Measurements from ENCODE around the gene ZBTB40.

Gene ZBTB40

DNA sequence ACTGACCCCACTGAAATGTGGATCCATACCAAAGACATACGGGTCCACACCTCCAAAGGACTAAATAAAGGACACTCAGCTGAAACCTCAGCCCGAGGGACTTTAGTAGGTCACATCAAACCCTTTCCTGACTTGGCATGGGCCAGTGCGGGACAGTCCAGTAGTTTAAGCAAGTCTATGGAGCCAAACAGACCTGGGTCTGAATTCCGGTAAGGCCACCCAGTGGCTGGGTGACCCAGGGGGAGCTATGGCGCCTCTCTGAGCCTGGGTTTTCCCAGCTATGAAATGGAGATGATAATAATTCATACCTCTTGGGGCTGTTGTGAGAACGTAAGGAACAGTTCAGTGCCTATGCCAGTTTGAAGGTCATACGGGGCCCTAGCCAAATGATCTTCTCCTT lies 36.2 kb upstream of the ZBTB40 start:
- no peak for DNase-seq (ENCODE audit: low read depth)
- TF ChIP-seq, protein P1, sequence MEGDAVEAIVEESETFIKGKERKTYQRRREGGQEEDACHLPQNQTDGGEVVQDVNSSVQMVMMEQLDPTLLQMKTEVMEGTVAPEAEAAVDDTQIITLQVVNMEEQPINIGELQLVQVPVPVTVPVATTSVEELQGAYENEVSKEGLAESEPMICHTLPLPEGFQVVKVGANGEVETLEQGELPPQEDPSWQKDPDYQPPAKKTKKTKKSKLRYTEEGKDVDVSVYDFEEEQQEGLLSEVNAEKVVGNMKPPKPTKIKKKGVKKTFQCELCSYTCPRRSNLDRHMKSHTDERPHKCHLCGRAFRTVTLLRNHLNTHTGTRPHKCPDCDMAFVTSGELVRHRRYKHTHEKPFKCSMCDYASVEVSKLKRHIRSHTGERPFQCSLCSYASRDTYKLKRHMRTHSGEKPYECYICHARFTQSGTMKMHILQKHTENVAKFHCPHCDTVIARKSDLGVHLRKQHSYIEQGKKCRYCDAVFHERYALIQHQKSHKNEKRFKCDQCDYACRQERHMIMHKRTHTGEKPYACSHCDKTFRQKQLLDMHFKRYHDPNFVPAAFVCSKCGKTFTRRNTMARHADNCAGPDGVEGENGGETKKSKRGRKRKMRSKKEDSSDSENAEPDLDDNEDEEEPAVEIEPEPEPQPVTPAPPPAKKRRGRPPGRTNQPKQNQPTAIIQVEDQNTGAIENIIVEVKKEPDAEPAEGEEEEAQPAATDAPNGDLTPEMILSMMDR (IDR thresholded peaks at IDR 0.05; ENCODE audit: low read depth, low read length, missing control alignments) = no peak
- H3K4me3 ChIP-seq (ENCODE audit: low read depth, low read length) = no peak overlapping the region

DNA sequence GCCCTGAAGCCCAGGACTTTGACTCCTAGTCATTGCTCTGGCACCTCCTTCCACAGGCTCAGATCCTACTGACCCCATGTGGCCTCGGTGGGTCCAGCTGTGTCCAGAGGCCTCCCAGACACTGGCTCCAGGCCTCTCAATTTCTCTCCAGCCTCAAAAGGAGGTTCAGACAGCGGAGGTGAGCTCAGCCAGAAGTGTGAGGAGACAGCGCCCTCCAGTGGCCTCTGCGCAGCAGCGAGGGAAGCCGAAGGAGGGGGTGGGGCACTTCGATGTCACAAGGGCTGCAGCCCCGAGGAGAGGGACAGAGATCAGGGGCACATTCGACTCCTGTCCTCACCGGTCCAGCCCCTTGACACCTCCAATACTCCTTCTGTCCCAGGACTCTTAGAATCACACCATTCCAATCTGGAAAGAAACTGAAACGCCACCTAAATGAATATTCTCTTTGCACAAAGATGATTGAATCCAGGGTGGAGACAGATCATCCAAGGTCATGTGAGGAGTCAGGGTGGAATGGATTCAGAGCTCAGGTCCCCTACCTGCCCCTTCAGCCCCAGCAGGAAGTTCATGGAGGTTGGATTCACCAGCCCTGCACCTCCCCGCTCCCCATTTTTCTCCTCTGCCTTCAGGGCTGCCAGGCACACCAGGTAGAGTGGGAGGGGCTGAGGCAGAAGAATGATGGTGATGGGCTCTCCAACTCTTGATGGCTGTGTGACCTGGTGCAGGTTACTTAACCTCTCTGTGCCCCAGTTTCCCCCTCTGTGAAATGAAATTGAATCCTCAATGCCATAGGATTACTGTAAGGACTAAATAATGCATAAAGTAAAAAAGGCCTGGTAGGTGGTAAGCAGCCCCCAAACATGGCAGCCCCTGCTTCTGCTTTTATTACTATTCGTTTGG lies 34.8 kb upstream of the ZBTB40 start:
- TF ChIP-seq, protein P1 (IDR thresholded peaks at IDR 0.05; ENCODE audit: low read depth, low read length, missing control alignments) = peak; percentile 95
- DNase-seq (ENCODE audit: low read depth) = peak; percentile 21
- no peak overlapping the region for H3K4me3 ChIP-seq (ENCODE audit: low read depth, low read length)

DNA sequence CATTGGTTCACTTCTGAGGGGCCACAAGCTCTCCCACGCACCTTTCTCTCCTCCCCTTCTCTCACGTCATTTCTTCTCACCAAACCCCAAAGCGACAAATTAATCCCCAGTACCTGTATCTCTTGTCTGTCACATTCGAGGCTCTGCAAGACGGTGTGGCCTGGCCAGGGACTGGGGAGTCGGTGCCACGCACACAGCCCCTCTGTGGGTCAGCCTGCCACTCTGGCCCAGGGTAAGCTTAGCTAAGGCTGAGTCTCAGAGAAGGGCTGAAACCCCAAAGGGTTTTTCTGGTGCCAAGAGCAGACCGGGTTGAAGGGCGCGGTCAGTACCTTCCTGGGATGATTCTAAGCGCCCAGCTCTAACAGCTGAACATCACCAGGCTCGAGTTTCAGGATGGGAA lies 34.2 kb upstream of the ZBTB40 start:
- no peak for DNase-seq (ENCODE audit: low read depth)
- TF ChIP-seq, protein P1 (IDR thresholded peaks at IDR 0.05; ENCODE audit: low read depth, low read length, missing control alignments) = no peak
- no peak overlapping the region for H3K4me3 ChIP-seq (ENCODE audit: low read depth, low read length)

DNA sequence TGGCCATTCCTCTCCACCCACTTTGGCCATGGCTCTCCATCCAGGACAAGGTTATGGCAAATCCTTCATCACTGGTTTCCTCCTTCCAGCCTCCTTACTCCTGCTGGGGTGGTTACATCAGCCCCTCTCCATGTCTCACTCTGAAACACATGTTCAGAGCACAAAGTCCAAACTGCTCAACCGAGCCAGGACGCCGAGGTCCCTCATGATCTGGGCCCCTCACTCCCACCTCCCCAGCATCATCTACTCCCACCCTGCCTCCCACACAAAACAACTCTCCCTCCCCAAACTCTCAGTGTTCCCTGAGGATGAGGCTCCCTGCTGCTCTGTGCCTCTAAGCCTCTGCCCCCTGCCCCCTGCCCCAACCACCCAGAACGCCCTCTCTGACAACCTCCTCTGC lies 33.3 kb upstream of the ZBTB40 start:
- DNase-seq (ENCODE audit: low read depth) = no peak
- H3K4me3 ChIP-seq (ENCODE audit: low read depth, low read length) = no peak overlapping the region
- TF ChIP-seq, protein P1 (IDR thresholded peaks at IDR 0.05; ENCODE audit: low read depth, low read length, missing control alignments) = no peak

DNA sequence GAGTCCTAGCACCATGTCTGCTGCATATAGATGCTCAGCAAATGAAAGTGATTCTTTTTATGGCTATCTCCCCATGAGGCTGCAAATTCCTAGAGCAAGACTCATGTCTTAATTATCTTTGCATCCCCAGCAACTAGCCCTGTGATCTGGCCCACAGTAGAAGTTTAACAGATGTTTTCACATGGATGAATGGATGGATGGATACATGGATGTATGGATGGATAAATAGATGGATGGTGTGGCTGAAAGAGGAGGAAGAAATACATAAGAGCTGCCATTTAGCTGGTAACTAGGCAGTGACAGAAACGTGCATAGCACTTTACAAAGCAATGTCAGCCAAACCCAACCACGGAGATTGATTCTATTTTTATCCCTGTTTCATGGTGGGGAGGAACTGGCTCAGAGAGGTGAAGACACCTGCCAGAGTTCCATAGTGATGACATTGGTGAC lies 32.7 kb upstream of the ZBTB40 start:
- TF ChIP-seq, protein P1 (IDR thresholded peaks at IDR 0.05; ENCODE audit: low read depth, low read length, missing control alignments) = no peak
- no peak for DNase-seq (ENCODE audit: low read depth)
- H3K4me3 ChIP-seq (ENCODE audit: low read depth, low read length) = no peak overlapping the region

DNA sequence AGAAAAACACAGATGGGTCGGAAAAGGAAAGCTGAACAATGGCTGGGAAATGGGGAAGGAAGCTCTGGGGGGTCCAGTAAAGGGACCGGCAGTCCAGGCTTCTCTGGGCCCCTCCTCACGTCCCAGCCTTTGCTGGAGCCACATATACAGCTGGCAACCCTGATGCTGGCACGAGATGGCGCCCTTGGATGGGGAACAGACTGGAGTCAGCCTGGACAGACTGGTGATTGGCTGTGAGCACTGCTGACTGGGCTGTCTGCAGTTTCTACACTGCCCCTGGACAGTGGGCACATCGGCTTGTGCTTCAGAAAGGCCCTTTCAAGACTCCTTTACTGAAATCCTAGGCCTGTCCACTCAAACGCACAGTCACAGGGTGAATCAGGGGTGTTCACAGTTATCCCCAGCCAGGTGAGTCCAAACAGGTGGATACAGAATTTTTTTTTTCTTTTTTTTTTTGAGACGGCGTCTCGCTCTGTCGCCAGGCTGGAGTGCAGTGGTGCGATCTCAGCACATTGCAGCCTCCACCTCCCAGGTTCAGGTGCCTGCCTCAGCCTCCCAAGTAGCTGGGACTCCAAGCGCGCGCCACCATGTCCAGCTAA lies 31.1 kb upstream of the ZBTB40 start:
- no peak for DNase-seq (ENCODE audit: low read depth)
- TF ChIP-seq, protein P1 (IDR thresholded peaks at IDR 0.05; ENCODE audit: low read depth, low read length, missing control alignments) = peak; percentile 71
- no peak overlapping the region for H3K4me3 ChIP-seq (ENCODE audit: low read depth, low read length)
